ENCODE measurements around the gene MITF. TPM values are rescaled to one million over a fixed set of nuclear protein-coding genes. Genes with fewer than 3 reads are reported as not detected.

Gene MITF
- total RNA-seq, 1 donor from 2014 or later = 0.25 TPM

DNA sequence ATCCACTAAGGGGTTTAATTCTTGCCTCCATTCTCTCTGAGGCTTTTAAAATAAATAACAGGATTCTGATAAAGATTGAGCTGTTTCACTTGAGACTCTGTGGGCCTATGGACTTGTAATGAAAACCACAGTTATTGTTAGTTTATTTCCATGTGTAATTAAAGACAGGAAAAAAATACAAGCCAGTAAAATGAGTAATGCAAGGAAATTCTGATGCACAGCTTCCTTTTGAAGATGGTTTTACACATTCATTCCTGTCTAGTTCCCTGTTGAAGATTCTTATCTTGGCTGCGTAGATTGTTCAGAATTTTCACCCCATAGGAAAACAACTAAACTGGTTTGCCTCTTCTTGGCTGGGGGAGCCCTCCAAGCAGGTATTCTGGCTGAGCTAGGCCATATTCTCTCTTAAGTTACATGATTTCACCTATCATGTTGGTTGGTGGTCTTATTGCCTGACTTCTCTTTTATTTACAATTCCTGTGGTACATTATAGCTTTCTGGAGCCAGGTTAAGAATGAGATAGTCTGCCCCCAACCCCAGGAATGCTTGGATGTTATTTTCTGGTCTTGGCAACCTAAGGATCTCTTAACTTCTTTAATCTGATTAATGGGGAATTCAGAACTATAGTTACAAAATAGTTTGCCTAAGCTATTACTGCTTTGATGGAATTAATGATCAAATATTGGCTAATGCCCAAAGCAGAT lies 67.6 kb downstream of the MITF start:
- H3K4me3 Mint-ChIP-seq (ENCODE audit: unreplicated experiment) = no peak overlapping the region
- TF ChIP-seq, protein P1, sequence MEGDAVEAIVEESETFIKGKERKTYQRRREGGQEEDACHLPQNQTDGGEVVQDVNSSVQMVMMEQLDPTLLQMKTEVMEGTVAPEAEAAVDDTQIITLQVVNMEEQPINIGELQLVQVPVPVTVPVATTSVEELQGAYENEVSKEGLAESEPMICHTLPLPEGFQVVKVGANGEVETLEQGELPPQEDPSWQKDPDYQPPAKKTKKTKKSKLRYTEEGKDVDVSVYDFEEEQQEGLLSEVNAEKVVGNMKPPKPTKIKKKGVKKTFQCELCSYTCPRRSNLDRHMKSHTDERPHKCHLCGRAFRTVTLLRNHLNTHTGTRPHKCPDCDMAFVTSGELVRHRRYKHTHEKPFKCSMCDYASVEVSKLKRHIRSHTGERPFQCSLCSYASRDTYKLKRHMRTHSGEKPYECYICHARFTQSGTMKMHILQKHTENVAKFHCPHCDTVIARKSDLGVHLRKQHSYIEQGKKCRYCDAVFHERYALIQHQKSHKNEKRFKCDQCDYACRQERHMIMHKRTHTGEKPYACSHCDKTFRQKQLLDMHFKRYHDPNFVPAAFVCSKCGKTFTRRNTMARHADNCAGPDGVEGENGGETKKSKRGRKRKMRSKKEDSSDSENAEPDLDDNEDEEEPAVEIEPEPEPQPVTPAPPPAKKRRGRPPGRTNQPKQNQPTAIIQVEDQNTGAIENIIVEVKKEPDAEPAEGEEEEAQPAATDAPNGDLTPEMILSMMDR (IDR thresholded peaks at IDR 0.05; ENCODE audit: partially characterized antibody, unreplicated experiment) = no peak
- no peaks in the 10 kb centered on the region for H3K9me3 Mint-ChIP-seq (ENCODE audit: unreplicated experiment)
- no peaks in the 10 kb centered on the region for H3K27me3 Mint-ChIP-seq (ENCODE audit: unreplicated experiment)
- no peak for DNase-seq
- no peaks in the 10 kb centered on the region for H3K36me3 Mint-ChIP-seq (ENCODE audit: unreplicated experiment)
- H3K27ac Mint-ChIP-seq (ENCODE audit: unreplicated experiment) = no peak overlapping the region
- H3K4me1 Mint-ChIP-seq (ENCODE audit: low read depth, unreplicated experiment) = no peaks in the 10 kb centered on the region

DNA sequence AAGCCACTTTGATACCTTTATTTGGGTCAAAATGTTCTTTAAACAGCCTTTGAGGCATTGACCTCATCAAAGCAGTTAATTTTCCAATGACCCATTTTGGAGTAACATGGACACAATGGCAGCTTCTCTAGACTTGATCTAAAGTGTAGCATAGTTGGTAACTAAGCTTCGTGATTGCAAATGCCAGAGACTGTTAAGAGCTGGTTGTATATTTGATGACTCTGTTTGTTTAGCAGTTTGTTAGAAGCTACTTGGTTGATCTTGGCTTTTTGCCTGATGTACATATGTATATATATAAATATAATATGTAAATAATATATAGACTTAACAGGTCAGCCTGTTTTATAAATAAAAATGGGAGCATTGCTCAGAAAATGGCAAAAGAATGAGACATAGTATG lies 68.4 kb downstream of the MITF start:
- no peak overlapping the region for H3K4me3 Mint-ChIP-seq (ENCODE audit: unreplicated experiment)
- no peaks in the 10 kb centered on the region for H3K4me1 Mint-ChIP-seq (ENCODE audit: low read depth, unreplicated experiment)
- H3K27me3 Mint-ChIP-seq (ENCODE audit: unreplicated experiment) = no peaks in the 10 kb centered on the region
- DNase-seq = no peak
- TF ChIP-seq, protein P1 (IDR thresholded peaks at IDR 0.05; ENCODE audit: partially characterized antibody, unreplicated experiment) = no peak
- H3K36me3 Mint-ChIP-seq (ENCODE audit: unreplicated experiment) = no peaks in the 10 kb centered on the region
- H3K27ac Mint-ChIP-seq (ENCODE audit: unreplicated experiment) = no peak overlapping the region
- no peaks in the 10 kb centered on the region for H3K9me3 Mint-ChIP-seq (ENCODE audit: unreplicated experiment)

DNA sequence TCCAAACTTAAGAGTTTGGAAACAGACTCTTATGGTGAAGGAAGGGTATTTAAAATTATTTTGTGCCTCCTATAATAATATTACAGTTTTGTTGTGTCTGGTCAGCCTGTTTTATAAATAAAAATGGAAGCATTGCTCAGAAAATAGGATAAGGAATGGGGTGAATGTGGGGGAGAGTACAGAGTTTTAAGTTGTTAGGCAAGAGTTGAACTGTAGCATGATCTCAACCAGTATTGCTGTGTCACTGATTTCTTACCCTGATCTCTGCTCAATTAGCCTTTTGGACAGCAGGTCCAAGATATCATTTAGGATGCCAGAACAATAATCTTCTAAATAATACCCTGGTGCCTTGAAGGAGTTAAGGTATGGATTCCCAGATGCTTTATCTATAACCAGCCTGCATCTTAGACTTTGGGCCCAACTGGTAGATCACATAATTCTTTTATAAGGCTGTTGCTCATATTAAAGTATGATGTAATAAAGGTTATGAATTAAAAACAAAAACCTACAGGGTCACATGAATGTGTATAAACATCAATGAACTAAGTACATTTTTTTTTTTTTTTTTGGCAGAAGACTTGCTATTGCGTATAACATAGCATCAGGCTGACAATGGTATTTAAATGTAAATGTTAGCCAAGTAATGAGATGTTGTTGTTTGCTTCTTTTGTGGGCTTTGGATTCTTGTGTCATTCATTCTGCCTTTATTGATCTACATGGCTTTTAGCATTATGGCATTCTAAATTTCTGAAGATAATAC lies 70.0 kb downstream of the MITF start:
- H3K4me1 Mint-ChIP-seq (ENCODE audit: low read depth, unreplicated experiment) = no peaks in the 10 kb centered on the region
- TF ChIP-seq, protein P1 (IDR thresholded peaks at IDR 0.05; ENCODE audit: partially characterized antibody, unreplicated experiment) = no peak
- no peaks in the 10 kb centered on the region for H3K9me3 Mint-ChIP-seq (ENCODE audit: unreplicated experiment)
- H3K4me3 Mint-ChIP-seq (ENCODE audit: unreplicated experiment) = no peak overlapping the region
- DNase-seq = no peak
- H3K27ac Mint-ChIP-seq (ENCODE audit: unreplicated experiment) = no peak overlapping the region
- no peaks in the 10 kb centered on the region for H3K36me3 Mint-ChIP-seq (ENCODE audit: unreplicated experiment)
- H3K27me3 Mint-ChIP-seq (ENCODE audit: unreplicated experiment) = peaks cover under 1% of the 10 kb centered on the region

DNA sequence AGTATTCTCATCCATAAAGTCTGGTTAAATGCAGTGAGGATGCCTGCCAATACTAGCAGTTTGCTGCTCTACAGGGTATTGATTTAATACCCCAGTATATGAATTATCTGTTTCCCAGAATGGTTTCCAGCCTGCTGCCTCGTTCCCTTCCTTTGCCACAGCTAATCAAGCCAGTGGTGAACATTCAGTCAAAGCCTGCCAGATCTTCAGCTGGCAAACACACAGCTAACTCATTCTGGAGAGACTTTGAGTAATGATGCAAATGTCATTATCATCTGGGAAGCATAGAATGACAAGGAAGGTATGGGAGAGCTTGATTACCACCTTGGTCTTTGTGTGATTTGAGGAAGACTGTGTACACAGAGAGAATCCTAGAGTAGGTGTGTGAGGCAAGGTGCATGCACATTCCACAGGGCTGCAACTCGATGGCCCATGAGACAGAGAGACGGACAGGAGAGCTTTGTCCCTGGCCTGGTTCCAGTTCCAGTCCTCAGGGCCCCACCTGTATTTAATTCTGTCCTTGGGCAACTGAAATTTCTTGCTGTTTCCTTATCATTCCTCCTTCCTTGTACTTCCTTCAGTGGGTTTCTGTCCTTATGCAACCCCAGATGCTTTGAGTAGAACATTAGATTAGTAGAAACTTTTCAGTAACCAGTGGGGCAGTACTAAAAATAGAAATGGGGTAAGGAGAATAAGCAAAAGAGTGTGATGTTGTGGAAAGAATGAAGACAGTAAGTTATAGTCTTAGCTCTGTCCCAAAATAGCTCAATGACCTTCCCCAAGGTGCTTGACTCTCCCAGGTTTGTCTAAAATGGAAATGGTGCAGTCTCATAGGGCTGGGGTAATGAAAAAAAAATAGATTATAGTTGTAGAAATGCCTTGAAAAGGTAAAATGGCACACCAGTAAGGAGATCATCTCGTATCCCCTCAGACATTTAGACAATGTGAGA lies 72.5 kb downstream of the MITF start:
- H3K9me3 Mint-ChIP-seq (ENCODE audit: unreplicated experiment) = no peaks in the 10 kb centered on the region
- TF ChIP-seq, protein P1 (IDR thresholded peaks at IDR 0.05; ENCODE audit: partially characterized antibody, unreplicated experiment) = no peak
- no peaks in the 10 kb centered on the region for H3K36me3 Mint-ChIP-seq (ENCODE audit: unreplicated experiment)
- no peak for DNase-seq
- no peak overlapping the region for H3K27ac Mint-ChIP-seq (ENCODE audit: unreplicated experiment)
- no peak overlapping the region for H3K4me3 Mint-ChIP-seq (ENCODE audit: unreplicated experiment)
- no peaks in the 10 kb centered on the region for H3K4me1 Mint-ChIP-seq (ENCODE audit: low read depth, unreplicated experiment)
- peaks cover 1% of the 10 kb centered on the region for H3K27me3 Mint-ChIP-seq (ENCODE audit: unreplicated experiment)
